Activated CD4-positive, alpha-beta T cell treated with anti-CD3 and anti-CD28 coated beads, Interleukin-2, Interleukin-6, amounts not matched to agents 100 ng/mL and 50 ng/mL, durations not matched to agents 16 hours and 8 hours (primary cell): Measurements from ENCODE around the gene OR6Y1.

ENCODE experiments used
- DNase-seq: peaks from one replicate; pipeline ENCODE4 v3.0.0-alpha.2; 2020

Gene OR6Y1, protein sequence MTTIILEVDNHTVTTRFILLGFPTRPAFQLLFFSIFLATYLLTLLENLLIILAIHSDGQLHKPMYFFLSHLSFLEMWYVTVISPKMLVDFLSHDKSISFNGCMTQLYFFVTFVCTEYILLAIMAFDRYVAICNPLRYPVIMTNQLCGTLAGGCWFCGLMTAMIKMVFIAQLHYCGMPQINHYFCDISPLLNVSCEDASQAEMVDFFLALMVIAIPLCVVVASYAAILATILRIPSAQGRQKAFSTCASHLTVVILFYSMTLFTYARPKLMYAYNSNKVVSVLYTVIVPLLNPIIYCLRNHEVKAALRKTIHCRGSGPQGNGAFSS

DNA sequence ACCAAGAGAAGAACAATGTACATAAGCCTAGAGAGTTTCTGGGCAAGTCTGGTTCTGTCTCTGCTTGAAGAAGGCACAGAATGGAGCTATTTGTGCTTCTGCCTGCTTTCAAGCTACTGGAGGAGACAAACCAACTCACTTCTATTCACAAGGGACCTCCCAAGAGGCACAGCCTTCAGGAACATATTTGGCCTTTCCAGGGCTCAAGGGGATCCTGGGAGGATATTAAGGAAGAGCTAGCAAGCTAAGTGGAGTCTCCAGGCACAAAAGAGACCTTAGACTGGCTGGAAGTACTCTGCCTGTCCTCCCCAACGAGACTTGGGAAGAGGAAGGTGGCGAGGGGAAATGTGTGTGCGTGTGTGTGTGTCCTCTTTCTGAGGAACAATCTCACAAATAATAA lies at the start of gene OR6Y1:
Gene OR6Y1 (minus strand): TSS at position 54 of the 400 bp plus-strand sequence. CDS start 6,300 bp downstream, outside the sequence.
- DNase-seq, result no peak

DNA sequence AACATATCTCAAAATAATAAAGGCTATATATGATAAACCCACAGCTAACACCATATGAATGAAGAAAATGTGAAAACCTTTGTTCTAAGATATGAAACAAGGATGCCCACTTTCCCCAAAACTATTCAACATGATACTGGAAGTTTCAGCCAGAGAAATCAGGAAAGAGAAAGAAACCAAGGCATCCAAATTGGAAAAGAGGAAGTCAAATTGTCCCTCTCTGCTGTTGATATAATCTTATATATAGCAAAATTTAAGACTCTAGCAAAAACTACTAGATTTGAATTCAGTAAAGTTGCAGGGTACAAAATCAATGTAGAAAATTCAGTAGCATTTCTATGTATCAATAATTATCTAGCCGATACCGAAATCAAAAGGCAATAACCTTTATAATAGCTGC lies 46.5 kb upstream of the OR6Y1 start:
- DNase-seq, result no peak

DNA sequence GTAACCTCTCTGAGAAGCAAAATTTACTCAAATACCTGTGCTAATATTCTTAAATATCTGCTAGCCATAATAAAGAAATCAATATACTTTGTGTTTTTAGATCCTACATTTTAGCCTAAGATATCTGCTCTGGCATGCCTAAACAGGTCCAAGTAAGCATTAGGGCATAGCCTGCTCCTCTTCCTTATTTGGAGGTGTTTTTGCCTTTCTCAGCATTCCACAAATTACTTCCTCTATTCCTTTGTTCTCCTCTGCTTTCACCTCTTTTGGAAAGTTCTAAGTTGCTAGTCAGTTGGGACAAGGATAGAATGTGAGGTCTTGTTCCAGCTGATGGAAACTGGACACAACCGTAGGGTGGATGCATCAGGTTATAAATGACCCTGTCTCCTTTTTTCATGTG lies 32.7 kb upstream of the OR6Y1 start:
- no peak for DNase-seq

DNA sequence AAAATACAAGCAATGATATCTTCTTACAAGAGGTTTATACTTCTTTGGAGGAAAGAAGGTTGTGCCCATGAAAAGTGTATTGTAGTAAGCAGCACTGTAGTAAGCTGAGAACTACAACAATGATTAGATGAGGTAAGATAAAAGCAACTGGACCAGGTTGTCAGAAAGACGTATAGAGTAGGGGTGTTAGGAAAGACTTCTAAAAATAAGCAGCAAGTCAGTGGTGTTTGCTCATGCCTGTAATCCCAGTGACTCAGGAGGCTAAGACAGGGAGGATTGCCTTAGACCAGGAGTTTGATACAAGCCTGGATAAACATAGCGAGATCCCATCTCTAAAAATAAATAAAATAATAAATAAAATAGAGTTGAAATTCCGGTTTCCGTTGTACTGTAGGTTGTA lies 29.8 kb upstream of the OR6Y1 start:
- no peak for DNase-seq

DNA sequence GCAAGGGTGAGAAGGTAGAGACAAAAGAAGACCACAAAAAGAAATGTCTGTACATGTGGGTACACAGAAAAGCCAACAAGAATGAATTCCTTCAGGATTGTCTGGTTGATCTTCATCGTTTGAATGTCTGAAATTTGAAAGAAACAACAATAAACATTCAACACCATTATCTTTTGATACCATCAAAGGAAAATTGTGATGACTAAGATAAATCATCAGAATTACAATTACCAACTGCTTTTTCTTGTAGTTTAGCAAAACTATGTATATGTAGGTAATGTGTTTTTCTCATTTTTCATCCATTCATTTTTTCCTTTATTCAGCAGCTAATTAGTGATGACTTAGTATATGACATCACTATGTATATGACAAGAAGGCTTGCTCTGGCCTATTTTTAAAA lies 25.5 kb upstream of the OR6Y1 start, which contains the start of gene OR10X1:
Gene OR10X1 (minus strand): TSS at position 167 of the 400 bp plus-strand sequence. CDS start 0 bp downstream, at position 167.
- no peak for DNase-seq

DNA sequence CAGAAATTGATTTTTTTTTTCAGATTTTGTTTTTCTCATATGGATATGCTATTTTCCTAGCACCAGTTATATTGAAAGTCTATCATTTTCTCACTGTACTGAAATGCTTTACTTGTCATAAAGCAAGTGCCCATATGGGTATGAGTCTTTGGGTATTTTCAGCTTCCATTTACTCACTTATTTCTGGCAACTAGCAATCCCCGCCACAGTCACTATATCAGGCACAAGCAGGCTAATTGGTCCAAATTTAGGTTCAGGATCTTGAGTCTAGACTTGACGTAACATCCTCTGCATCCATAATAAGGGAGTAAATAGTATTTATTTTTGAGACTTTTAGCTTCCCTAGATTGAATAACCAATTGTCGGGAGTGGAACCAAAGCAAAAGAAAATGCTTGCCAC lies 23.4 kb upstream of the OR6Y1 start:
- no peak for DNase-seq

DNA sequence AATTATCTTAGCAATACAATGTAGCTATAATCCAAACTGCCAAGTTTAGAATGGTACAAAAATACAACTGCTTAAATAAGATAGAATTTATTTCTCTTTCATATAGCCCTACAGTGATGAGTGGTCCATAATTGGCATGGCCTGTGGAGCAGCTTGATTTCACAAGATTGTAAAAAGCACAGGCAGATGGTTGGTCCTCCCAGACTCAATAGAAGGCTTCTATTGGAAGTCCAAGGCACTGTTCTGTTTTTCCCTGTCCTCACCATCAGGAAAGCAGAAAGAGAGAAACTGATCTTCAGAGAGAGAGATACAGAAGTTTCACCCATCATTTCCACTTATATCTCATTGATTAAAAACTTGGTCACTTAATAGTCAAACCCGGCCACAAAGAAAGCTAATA lies 18.0 kb upstream of the OR6Y1 start:
- DNase-seq, result no peak

DNA sequence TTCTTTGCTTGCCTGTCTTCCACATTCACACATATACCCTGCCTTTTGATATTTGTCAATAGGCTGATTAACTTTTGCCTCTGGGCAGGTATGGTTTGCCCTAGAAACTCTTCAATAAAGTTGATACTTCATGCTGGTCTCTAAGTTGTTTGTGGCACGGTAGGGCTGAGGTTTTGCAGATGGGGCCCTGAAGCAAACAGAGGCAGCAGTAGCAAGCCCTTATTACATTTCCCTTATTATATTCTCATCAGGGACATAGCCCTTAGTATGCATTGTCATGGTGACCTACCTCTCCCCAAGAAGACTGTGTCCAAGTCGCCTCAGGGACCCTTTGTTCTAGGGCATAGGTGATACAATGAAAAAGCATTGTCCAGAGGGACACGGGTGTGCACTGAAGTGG lies 16.3 kb upstream of the OR6Y1 start, which contains the start of gene OR6P1:
Gene OR6P1 (minus strand): TSS at position 101 of the 400 bp plus-strand sequence. CDS start 6,976 bp downstream, outside the sequence.
- no peak for DNase-seq

DNA sequence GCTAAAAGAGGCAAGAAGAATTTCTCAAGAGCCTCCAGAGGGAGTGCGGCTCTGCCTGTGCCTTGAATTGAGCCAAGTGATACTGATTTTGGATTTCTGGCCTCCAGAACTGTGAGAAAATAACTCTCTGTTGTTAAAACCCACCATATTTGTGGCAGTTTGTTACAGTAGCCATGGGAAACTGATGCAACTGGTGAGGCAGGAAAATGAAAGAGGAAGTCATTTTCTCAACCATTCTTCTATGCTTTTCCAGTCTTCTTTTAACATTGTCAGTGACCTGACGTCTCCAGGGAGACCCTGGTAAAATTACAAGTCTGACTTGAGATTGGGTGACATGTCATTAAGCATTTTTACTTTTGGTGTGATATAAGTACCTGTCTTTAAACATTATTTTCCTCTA lies 10.4 kb upstream of the OR6Y1 start:
- DNase-seq, result no peak

DNA sequence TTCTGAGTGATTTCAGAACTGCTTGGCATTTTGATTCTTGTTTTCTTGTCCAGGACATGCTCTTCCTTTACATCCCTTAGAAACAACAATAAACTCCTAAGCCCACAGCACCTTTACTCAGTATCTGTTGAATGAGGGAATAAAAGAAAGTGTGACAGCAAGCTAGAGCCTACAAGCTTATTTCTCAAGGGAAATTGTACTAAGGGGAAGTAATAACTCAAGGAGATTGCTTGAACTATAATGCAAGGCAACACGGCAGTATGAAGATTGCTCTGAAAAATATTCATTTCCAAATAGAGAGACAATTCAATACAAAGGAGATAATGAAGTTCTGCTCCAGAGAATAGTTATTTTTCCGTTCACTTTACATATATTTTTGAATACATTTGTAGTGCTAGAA lies 9.6 kb upstream of the OR6Y1 start:
- no peak for DNase-seq

DNA sequence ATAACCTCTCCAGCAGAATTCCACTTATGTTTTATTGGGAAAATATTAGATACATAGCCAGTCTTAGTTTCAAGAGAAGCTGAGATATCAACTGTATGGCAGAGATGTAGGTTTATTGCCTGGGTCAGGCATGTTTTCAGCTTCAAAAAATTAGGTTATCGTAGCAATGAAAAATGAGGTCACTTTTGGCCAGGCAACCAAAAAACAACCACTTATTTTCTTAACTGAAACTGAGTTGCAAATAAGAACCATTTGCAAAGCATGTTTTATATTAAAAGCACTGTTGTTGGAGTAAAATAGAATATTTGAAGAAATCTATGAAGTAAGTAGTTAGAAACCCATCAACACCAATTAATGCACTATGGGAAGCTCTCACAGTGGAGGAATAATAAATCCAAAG lies 5.5 kb upstream of the OR6Y1 start:
- DNase-seq, result no peak

DNA sequence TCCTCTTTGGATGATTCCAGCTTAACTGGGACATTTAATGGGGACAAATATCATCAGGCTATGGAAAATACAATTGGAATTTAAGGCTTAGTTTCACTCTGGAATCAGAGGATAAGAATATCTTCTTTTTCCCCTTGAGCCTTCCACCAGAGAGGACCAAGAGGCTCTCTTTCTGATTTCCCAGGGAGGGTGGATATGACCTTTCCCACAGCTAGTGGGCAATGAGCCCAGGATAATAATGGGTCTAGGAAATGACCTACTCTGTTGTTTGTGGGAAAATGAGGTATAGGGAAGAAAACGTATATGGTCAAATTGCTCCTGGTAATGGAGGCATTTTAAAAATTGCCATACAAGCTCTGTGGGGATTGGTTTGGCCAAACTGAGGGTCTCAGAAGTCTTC lies 1.9 kb downstream of the OR6Y1 start:
- no peak for DNase-seq

DNA sequence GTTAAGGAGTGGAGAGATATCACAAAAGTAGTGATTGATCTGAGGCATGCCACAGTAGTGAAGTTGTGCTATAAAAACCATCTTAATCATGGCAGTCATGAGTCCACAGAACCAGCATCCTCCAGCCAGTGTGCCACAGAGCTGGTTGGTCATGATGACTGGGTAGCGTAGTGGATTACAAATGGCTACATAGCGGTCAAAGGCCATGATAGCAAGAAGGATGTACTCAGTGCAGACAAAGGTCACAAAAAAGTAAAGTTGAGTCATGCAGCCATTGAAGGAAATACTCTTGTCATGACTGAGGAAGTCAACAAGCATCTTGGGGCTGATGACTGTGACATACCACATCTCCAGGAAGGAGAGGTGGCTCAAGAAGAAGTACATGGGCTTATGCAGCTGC lies 6.7 kb downstream of the OR6Y1 start:
- no peak for DNase-seq

DNA sequence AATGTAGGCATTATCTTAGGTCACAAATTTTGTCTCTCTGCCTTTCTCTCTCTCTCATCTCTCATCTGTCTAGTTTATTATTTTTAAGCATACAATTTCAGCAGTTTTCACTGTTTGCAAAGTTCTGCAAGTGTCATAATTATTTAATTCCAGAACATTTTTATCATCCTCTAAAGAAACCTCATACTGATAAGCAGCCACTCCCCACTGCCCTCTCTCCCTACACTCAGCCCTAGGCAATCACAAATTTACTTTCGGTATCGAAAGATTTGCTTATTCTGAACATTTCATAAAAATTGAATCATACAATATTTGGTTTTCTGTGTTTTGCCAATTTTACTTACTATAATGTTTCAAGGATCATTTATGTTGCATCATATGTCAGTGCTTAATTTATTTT lies 16.6 kb downstream of the OR6Y1 start:
- DNase-seq, result no peak

DNA sequence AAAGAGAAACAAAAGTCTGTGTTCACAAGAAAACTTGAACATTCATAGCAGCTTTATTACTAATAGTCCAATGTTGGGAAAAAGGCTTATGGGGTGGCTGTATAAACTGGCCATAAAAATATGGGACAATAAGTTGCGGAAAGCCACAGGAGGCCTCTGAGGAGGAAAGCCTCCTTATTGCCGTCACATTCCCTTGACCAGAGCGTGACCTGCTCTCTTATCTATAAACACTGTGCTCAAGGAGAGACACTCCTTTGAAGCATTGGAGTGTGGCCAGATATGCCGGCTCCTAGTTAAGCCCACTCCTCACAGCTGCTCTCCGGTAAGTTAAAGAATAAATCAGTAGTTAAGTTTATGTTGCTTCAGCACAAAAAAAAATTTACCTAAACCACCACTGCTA lies 19.7 kb downstream of the OR6Y1 start:
- no peak for DNase-seq

DNA sequence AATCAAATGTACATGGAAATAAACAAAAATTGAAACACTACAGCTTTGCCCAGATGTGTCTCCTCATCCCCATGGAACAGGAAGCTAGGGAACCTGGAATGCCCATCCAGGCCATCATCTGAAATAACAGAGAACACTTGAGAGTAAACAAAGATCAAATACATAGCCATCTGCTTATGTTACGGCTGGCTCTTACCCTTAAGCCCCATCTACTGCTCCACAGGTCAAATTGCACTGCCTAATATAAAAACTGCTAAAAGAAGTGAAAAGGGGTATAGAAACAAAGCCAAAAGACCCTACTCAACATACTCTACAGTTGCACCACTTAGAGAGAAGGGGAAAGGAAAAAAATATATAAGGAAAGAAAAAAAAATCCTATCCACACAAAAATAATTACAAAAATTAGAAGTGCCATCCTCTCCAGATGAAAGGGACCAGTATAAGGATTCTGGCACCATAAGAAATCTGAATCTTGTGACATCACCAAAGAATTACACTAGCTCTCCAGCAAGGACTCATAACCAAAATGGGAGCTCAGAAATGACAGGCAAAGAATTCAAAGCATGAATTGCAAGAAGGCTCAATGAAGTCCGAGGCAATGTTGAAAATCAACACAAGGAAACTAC lies 26.9 kb downstream of the OR6Y1 start:
- DNase-seq, result peak; percentile 10

DNA sequence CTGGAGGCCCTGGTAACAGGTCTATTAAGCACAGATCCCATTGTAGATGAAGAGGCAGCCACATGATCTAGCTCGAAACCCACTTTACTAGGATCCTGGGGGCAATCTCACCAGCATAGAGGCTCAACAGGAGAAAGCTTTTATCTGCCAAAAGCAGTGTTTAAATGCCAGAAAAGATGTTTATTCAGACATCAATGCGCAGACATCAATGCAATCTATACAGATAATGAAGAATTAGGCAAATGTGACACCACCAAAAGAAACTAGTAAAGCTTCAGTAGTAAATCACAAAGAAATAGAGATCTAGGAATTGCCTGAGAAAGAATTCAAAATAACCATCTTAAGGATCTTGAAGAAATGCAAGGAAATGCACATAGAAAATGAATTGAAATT lies 32.5 kb downstream of the OR6Y1 start:
- no peak for DNase-seq

DNA sequence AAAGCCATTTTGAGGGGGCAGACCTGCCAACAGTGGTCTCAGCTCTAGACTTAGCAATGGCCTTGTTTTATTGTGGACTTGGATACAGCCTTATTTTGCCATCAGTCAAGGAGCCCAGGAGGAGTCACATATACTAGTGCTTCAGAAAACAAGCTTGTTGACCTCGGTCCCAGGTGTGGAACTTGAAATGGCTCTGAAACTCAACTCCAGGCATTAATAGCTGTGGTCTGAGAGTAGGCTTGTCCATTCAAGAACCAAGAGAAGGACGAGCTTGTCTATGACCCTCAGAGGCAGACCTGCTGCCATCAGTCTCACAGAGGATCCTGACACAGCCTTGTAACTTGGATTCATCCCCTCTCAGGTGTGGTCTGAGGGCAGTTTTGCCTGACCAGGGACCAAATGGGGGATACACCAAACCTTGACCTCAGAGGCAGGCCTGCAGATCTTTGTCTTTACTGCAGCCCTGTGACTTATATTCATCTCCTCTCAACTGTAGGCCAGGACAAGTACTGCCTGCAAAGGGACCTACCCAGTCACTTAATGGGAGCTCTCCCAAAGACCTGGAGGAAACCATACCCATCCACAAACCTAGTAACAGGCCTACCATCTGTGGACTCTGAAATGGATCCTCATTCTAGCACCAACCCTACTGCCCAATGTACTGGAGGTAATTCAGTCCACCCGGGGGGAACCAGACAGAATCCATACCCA lies 33.1 kb downstream of the OR6Y1 start:
- DNase-seq, result no peak

DNA sequence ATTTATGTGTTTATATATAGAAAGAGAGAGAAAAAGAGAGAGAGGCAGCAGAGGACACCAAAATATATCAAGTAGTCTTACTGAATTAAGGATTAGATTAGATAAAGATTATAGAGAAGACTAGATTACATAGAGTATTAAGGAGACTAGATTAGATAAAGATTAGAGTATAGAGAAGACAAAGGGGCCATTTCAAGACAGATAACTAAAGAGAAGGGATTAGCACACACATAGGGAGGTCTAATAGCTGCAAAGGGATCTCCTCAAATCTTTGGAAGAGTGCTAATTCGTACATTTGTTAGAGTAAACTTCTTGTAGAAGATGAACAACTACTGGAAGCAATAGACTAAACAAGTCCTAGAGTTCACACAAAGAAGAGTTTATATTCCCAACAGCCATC lies 34.2 kb downstream of the OR6Y1 start:
- no peak for DNase-seq

DNA sequence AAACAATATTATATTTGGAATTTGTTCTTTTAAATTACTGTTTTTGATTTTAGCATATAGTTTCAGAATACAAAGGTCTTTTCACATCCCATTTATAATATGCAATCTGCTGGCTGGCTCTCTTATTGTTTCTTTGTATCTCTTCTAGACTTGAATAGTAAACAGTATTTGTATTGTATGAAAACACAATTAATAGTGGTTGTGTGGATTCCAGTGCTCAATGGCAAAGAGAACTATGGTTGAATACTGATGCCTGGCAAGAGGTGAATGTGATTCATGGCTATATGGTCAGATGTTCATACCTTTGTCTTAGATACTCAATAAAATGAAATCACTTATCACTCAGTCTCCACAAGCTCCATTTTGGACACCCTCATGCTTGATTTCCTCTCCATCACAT lies 37.2 kb downstream of the OR6Y1 start:
- DNase-seq, result no peak

DNA sequence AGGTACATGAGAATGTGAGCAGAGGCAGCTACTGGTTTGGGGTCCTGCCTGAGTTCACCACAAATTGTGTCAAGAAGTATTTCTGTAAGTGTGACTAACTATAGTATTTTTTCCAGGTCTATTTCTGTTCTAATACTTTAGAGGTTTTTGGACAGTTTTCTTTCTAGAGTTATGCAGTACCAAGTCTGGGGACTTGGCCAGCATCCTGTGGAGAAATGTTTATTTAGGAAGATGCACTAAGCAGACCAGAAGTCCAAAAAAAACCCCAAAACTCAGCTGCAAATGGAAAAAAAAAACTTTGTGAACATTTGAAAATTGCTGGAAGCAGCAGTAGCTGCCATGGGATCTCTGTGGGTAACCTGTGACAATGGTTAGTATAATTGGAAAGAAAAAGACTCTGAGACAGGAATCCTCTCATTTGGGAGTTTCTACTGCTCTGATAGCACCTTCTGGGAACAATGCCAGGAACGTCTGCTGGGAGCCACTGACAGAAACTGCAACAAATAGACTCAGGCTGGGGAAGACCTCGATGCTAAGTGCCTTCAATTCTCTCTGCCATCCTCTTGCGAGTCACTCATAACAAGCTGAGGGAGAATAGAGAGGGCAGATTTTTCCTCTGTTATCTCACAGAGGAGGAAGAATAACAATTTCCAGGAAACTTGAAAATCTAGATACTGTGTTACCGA lies 44.6 kb downstream of the OR6Y1 start:
- DNase-seq, result no peak

DNA sequence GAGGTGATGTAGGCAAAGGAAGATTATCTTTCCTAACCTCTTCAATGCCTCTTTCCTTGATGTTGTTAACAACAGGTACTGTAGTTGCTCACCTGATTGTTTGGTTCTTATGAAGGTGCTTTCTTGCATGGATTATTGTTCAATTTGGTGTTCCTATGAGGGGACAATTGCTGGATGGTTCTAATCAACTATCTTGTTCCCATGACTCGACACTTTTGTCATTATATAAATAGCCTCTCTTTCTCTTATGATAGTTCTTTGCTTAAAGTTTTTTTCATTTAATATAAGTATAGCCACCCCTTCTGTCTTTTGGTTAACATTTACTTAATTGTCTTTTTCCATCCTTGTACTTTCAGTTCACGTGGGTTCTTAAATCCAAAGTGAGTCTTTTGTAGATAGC lies 46.7 kb downstream of the OR6Y1 start:
- DNase-seq, result no peak

DNA sequence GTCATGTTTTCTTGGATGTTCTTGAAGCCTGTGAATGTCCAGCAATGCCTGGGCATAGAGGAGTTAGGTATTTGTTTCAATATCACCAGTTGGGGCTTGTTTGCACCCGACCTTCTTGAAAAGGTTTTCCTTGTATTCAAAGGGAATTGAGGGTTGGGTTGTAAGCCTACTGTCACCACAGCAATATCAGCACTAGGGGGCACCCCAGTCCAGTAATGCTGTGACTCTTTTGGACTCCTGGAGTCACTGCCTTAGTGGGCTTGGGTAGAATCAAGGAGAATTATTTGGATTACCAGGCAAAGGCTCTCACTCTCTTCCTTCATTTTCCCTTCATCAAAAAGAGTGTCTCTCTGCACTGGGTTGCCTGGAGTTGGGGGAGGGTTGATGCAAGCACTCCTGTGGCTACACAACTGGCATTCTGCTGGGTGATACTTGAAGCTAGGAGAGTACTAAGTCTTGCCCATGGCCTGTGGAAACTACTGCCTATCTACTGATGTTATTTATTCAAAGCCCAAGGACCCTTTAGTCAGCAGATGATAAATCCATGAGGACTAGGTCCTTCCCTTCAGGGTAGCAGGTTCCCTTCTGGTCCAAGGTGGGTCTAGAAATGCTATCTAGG lies 47.7 kb downstream of the OR6Y1 start:
- DNase-seq, result peak; percentile 54
